ENCODE measurements around the gene PLPP7. TPM values are rescaled to one million over a fixed set of nuclear protein-coding genes. Genes with fewer than 3 reads are reported as not detected.

The PLPP7 gene
- polyA plus RNA-seq, 2 of the 4 experiments (the other 2 are of a cell fraction), result 0.08 TPM; not detected in 1

DNA sequence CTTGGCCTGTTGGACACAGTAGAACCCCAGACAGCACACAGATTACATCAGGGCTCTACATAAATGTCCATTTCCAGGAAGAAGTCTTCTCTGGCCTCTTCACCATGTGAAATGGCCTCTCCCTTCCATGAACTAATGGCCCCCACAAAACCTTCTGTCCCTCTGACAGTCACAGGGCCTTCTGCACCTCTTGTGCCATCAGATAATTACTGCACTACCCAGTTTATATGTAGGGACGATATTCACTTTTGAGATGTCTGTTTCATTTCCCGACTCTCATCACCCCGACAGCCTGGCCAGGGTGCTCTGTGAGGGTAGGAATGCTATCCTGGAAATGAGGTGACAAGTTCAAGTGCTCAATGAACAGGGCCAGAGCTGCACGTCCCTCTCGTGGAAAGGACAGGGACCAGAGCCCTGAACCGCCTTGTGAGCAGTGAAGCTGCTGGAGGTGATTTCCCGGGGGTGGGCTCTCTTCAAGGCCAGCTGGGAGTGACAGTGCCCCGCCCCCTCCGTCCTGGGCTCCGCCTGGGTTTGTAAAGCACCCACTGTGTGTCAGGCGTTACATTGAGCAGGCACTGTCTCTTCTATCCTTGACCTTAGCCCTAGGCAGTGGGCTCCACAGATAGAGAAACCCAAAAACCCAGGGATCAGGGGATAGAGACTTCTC is 10.2 kb upstream of the PLPP7 start (continued):
- TF ChIP-seq FOSL2 (IDR thresholded peaks at IDR 0.05) (no peak), FOSL2 (CRISPR knock-in tag; IDR thresholded peaks at IDR 0.05) (no peak), HOXA7 (CRISPR knock-in tag; IDR thresholded peaks at IDR 0.05) (no peak), RCOR1 (IDR thresholded peaks at IDR 0.05; ENCODE audit: low read depth, low read length) (no peak)

DNA sequence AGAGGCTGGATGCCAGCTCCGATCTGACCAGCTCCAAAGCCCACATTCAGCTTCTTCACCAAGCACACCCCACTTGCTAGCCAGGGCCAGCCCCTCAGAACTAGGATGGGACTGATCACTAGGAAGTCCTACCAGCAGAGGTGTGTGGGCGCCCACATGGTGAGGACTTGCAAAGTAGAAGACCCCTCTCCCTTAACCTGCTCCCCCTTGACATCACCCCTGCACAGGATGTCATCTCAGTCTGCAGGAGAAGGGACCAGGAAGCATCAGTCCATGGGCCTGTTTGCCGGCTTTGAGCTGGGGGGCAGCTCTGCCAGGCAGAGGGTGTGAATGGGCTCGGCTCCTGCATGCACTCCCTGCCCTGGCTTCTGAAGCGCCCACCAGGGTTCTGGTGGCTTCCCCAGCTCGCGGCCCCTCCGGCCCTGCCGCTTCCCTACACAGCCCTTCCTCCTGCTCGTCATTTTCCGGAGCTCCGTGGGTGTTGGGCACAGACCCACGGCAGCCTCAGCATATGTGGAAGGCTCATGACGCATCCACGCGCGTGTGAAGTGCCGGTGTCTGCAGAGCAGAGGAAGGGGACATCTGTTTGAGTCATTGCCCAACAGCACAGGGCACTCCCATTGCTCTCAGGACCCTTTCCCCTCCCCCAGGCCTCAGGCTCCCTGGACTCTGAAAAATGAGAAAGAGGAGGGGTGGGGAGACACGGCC is 9.5 kb upstream of the PLPP7 start:
- FAIRE-seq, result no peak
- ChIA-PET POLR2A (no interaction called here), CTCF (interaction anchor here (0.8 to 3.2 kb wide), 2 partner anchors 56 to 233 kb away, joined by 3 to 12 read pairs; no protein-coding TSS in a partner anchor)
- 68% methylated on average over 19 of the region's 19 CpGs for whole genome bisulfite sequencing (ENCODE audit: missing lambda C conversion rate)
- H3K4me3 ChIP-seq, result no peak overlapping the region
- no peaks in the 10 kb centered on the region; the same call in 2 of the 3 replicates for H3K4me1 ChIP-seq
- no peak for ATAC-seq
- H3K4me2 ChIP-seq, result no peak overlapping the region
- TF ChIP-seq, protein P1, sequence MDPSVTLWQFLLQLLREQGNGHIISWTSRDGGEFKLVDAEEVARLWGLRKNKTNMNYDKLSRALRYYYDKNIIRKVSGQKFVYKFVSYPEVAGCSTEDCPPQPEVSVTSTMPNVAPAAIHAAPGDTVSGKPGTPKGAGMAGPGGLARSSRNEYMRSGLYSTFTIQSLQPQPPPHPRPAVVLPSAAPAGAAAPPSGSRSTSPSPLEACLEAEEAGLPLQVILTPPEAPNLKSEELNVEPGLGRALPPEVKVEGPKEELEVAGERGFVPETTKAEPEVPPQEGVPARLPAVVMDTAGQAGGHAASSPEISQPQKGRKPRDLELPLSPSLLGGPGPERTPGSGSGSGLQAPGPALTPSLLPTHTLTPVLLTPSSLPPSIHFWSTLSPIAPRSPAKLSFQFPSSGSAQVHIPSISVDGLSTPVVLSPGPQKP (IDR thresholded peaks at IDR 0.05; ENCODE audit: low read depth, low read length), result no peak
- TF ChIP-seq EHMT2 (IDR thresholded peaks at IDR 0.05; ENCODE audit: low read depth), result no peak
- TF ChIP-seq TFCP2L1 (CRISPR knock-in tag; IDR thresholded peaks at IDR 0.05), result no peak
- no peak for TF ChIP-seq MAFK (IDR thresholded peaks at IDR 0.05; ENCODE audit: partially characterized antibody)
- TF ChIP-seq FOXS1 (CRISPR knock-in tag; IDR thresholded peaks at IDR 0.05), result no peak
- no peak for TF ChIP-seq POLR2A (IDR thresholded peaks at IDR 0.05; ENCODE audit: low read length)
- no peak for TF ChIP-seq NR3C1 (IDR thresholded peaks at IDR 0.05)
- no peak for TF ChIP-seq JUN (IDR thresholded peaks at IDR 0.05)
- no peak for TF ChIP-seq KDM5A (IDR thresholded peaks at IDR 0.05)
- no peak for TF ChIP-seq MYC (IDR thresholded peaks at IDR 0.05; ENCODE audit: borderline replicate concordance, low read length)
- no peak for TF ChIP-seq JUNB (IDR thresholded peaks at IDR 0.05)
- no peak for TF ChIP-seq ZSCAN20 (CRISPR knock-in tag; IDR thresholded peaks at IDR 0.05)
- no peak for TF ChIP-seq FOSL2 (IDR thresholded peaks at IDR 0.05)
- no peak for TF ChIP-seq FOSL2 (CRISPR knock-in tag; IDR thresholded peaks at IDR 0.05)
- TF ChIP-seq CHD2 (IDR thresholded peaks at IDR 0.05; ENCODE audit: low read length, partially characterized antibody), result no peak
- no peak for DNase-seq (ENCODE audit: low read depth in 1 of 2, low spot score in 1 of 2)
- H3K27ac ChIP-seq, result no peak overlapping the region
- no peaks in the 10 kb centered on the region for H3K9me3 ChIP-seq

DNA sequence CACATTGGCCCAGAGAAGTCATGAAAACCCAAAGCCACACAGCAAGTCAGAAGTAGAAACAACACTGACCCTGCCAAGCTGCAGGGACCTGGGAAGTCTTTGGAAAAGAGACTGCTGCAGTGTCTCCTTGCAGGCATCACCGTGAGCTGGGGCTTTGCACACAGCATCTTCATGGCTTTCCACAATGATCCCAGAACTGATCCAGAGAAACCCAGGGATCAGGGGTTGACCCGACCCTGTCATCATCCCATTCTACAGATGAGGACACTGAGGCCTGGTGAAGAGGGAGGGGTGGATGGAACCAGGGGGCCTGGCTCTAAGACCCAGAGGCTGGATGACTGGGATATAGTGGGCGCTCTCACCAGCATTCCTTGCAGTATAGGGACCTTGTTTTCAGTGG is 8.9 kb upstream of the PLPP7 start:
- DNase-seq (ENCODE audit: low read depth in 1 of 2, low spot score in 1 of 2) (no peak), FAIRE-seq (no peak), ATAC-seq (no peak)
- Histone ChIP-seq H3K4me2 (no peak overlapping the region), H3K9me3 (no peaks in the 10 kb centered on the region), H3K4me3 (no peak overlapping the region), H3K27ac (no peak overlapping the region), H3K4me1 (no peaks in the 10 kb centered on the region; the same call in 2 of the 3 replicates)
- WGBS (ENCODE audit: missing lambda C conversion rate), result 36% methylated on average over 3 of the region's 3 CpGs
- ChIA-PET POLR2A (interaction anchor here (0.5 kb wide), 1 partner anchor 1126 kb away, joined by 4 read pairs; no protein-coding TSS in a partner anchor), CTCF (interaction anchor here (0.8 to 3.2 kb wide), 2 partner anchors 55 to 234 kb away, joined by 3 to 12 read pairs; no protein-coding TSS in a partner anchor)
- no peak for TF ChIP-seq MAZ (IDR thresholded peaks at IDR 0.05; ENCODE audit: borderline replicate concordance, low read depth, low read length)
- no peak for TF ChIP-seq MAFK (IDR thresholded peaks at IDR 0.05; ENCODE audit: partially characterized antibody)
- TF ChIP-seq EHMT2 (IDR thresholded peaks at IDR 0.05; ENCODE audit: low read depth), result no peak
- no peak for TF ChIP-seq KDM5A (IDR thresholded peaks at IDR 0.05)
- no peak for TF ChIP-seq GATA3 (IDR thresholded peaks at IDR 0.05; ENCODE audit: borderline replicate concordance)
- TF ChIP-seq TFCP2L1 (CRISPR knock-in tag; IDR thresholded peaks at IDR 0.05), result no peak
- TF ChIP-seq, protein P2, sequence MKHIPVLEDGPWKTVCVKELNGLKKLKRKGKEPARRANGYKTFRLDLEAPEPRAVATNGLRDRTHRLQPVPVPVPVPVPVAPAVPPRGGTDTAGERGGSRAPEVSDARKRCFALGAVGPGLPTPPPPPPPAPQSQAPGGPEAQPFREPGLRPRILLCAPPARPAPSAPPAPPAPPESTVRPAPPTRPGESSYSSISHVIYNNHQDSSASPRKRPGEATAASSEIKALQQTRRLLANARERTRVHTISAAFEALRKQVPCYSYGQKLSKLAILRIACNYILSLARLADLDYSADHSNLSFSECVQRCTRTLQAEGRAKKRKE (CRISPR knock-in tag; IDR thresholded peaks at IDR 0.05; ENCODE audit: low read depth), result no peak
- TF ChIP-seq, protein P3, sequence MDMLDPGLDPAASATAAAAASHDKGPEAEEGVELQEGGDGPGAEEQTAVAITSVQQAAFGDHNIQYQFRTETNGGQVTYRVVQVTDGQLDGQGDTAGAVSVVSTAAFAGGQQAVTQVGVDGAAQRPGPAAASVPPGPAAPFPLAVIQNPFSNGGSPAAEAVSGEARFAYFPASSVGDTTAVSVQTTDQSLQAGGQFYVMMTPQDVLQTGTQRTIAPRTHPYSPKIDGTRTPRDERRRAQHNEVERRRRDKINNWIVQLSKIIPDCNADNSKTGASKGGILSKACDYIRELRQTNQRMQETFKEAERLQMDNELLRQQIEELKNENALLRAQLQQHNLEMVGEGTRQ (IDR thresholded peaks at IDR 0.05), result no peak
- TF ChIP-seq HOXA7 (CRISPR knock-in tag; IDR thresholded peaks at IDR 0.05), result no peak

All from A549 (cell line).